Osteoblast (primary cell): ENCODE data around the gene HJURP. TPM values are rescaled to one million over a fixed set of nuclear protein-coding genes. Genes with fewer than 3 reads are reported as not detected.
A peak's percentile ranks its signal among the peaks of the same experiment; 100 is the strongest.

Source experiments
- DNase-seq: peaks from one replicate; pipeline ENCODE4 v3.0.0; 2011; ENCODE audit warnings: low spot score, mixed read lengths; ENCODE audit not compliant: insufficient read length; ENCODE audit errors: missing footprints
- H2AFZ ChIP-seq: 2 replicates; pipeline ENCODE4 v1.6.0; 2011; ENCODE audit warnings: mild to moderate bottlenecking, low read length
- H3K27ac ChIP-seq: 2 replicates; pipeline ENCODE4 v1.5.1; 2011; ENCODE audit warnings: mild to moderate bottlenecking, low read depth, low read length, moderate library complexity
- H3K27me3 ChIP-seq: 2 replicates; pipeline ENCODE4 v1.6.0; 2012; ENCODE audit warnings: mild to moderate bottlenecking, control low read depth, inconsistent platforms, low read length, moderate library complexity; ENCODE audit not compliant: insufficient read depth
- H3K36me3 ChIP-seq: 2 replicates; pipeline ENCODE4 v1.5.1; 2011; ENCODE audit warnings: mild to moderate bottlenecking, low read length, control low read depth, moderate library complexity; ENCODE audit not compliant: insufficient read depth
- H3K4me1 ChIP-seq: 2 replicates; pipeline ENCODE4 v1.5.1; 2011; ENCODE audit warnings: mild to moderate bottlenecking, low read length, control low read depth, moderate library complexity; ENCODE audit not compliant: insufficient read depth
- H3K4me2 ChIP-seq: 2 replicates; pipeline ENCODE4 v1.6.0; 2011; ENCODE audit warnings: mild to moderate bottlenecking, low read length; ENCODE audit not compliant: insufficient read depth
- H3K4me3 ChIP-seq: fragments of 200-600 bp; sonication (generic); 3 replicates; pipeline ENCODE4 v1.5.1; 2012; ENCODE audit warnings: mild to moderate bottlenecking, low read length, inconsistent platforms; ENCODE audit not compliant: insufficient read depth
- H3K79me2 ChIP-seq: 2 replicates; pipeline ENCODE4 v1.6.0; 2012; ENCODE audit warnings: mild to moderate bottlenecking, low read length, control low read depth, inconsistent platforms; ENCODE audit not compliant: insufficient read depth
- H3K9me3 ChIP-seq: 2 replicates; pipeline ENCODE4 v1.5.1; 2011; ENCODE audit warnings: low read depth, low read length, control low read depth
- H4K20me1 ChIP-seq: 2 replicates; pipeline ENCODE4 v1.6.0; 2012; ENCODE audit warnings: mild to moderate bottlenecking, low read length, control low read depth; ENCODE audit not compliant: insufficient read depth
- CTCF ChIP-seq: IDR thresholded peaks from 2 replicates; pipeline ENCODE4 v1.5.1; 2011; ENCODE audit warnings: mild to moderate bottlenecking, low read depth, low read length, moderate library complexity; ENCODE audit errors: extremely low read depth
- total RNA-seq: library from RNA; depleted of rRNA; stranded (reverse); fragments of >200 nt; gene quantifications from 2 replicates; pipeline ENCODE4 v1.2.3, GENCODE V29; 2012

HJURP gene
- total RNA-seq, 1 donor = 2.9 TPM

GRCh38 chr2:233817361-233817911, 36.9 kb downstream of the HJURP start:
- Histone ChIP-seq H3K36me3 (no peaks in the 10 kb centered on the region), H3K27ac (no peak overlapping the region), H3K4me3 (no peak overlapping the region), H3K4me2 (no peak overlapping the region), H3K4me1 (no peaks in the 10 kb centered on the region), H3K79me2 (no peaks in the 10 kb centered on the region), H3K27me3 (peaks cover 10% of the 10 kb centered on the region), H3K9me3 (no peaks in the 10 kb centered on the region), H2AFZ (no peak overlapping the region), H4K20me1 (no peaks in the 10 kb centered on the region)
- TF ChIP-seq CTCF = no peak
- DNase-seq = peak; percentile 76

DNA sequence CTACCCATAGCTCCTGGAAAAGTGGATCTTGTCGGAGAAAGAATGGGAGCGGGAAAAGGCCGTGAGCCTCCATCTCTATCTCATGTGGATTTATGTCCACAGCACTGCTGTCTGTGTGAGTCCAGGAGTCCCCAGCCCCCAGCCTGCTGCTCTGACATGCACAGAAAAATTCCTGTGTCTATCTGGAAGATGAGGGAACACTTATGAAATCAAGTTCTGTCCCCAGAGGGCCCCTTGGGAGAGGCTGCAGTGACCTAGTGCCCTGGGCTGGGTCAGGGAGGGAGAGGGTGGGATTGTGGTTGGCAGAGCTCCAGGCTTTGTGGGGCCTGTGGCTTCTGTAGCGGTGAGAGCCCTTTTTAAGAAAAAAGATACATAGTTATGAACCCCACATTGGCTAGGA, 37.6 kb downstream of the HJURP start:
- DNase-seq = peak; percentile 74
- H3K27ac ChIP-seq = no peak overlapping the region
- H3K4me2 ChIP-seq = no peak overlapping the region
- no peaks in the 10 kb centered on the region for H4K20me1 ChIP-seq
- TF ChIP-seq CTCF = no peak
- no peaks in the 10 kb centered on the region for H3K79me2 ChIP-seq
- H3K4me3 ChIP-seq = no peak overlapping the region
- peaks cover 10% of the 10 kb centered on the region for H3K27me3 ChIP-seq
- no peaks in the 10 kb centered on the region for H3K9me3 ChIP-seq
- H3K4me1 ChIP-seq = no peaks in the 10 kb centered on the region
- no peaks in the 10 kb centered on the region for H3K36me3 ChIP-seq
- H2AFZ ChIP-seq = no peak overlapping the region

DNA sequence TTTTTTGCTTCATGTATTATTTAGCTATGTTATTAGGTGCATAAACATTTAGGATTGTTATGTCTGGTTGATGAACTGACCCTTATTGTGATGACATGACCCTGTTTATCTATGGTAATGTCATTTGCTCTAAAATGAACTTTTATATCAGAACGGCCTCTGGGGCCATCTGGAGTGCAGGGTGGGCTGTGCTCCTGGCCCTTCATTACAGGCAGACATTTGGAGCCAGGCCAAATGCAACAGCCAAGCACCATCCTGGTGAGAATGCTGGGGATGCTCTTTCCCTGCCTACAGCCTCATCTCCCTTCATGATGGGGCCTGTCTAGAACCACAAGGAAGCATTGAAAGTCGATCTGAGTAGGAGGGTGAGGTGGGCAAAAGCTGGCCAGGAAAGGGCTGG, 38.0 kb downstream of the HJURP start:
- Histone ChIP-seq H4K20me1 (no peaks in the 10 kb centered on the region), H3K27me3 (peaks cover 10% of the 10 kb centered on the region), H2AFZ (no peak overlapping the region), H3K27ac (no peak overlapping the region), H3K36me3 (no peaks in the 10 kb centered on the region), H3K4me3 (no peak overlapping the region), H3K4me2 (no peak overlapping the region), H3K9me3 (no peaks in the 10 kb centered on the region), H3K79me2 (no peaks in the 10 kb centered on the region), H3K4me1 (no peaks in the 10 kb centered on the region)
- DNase-seq = peak; percentile 26
- no peak for TF ChIP-seq CTCF

- no peaks in the 10 kb centered on the region for H4K20me1 ChIP-seq
- no peaks in the 10 kb centered on the region for H3K4me1 ChIP-seq
- no peaks in the 10 kb centered on the region for H3K36me3 ChIP-seq
- H3K79me2 ChIP-seq = no peaks in the 10 kb centered on the region
- H3K4me3 ChIP-seq = no peak overlapping the region
- peaks cover 9% of the 10 kb centered on the region for H3K27me3 ChIP-seq
- no peak overlapping the region for H2AFZ ChIP-seq
- no peak for TF ChIP-seq CTCF
- H3K9me3 ChIP-seq = no peaks in the 10 kb centered on the region
- no peak overlapping the region for H3K27ac ChIP-seq
- no peak for DNase-seq
- no peak overlapping the region for H3K4me2 ChIP-seq
These were observed 38.5 kb downstream of the HJURP start for GRCh38 chr2:233815861-233816260.
